ENCODE results near the gene RERE.

DNA sequence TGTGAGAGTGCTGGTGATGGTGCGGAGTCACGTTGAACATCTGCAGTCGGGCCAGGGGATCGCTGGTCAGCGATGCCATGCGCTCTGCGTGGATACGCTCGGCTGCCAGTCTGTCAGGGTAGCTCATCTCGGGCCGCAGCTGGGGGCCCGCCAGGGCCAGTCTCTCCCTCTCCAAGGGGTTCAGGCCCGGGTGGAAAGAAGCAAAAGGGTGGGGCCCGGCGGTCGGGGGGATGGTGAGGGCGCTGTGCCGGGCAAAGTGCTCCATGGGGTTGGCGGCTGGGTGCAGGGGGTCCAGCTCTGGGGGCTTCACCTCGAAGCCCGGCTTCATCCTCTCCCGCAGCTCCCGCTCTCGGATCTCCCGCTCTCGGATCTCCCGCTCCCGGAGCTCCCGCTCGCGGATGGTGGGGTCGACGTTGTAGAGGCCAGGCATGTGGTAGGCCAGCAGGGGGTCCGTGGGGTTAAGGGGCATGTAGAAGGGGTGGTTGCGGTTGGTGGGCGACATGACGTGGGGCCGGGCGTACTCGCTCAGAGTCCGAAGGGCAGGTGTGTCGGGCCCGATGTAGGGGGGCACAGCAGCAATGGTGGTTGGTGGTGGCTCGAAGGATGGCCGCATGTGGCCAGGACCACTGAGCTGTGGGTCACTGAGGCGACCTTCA is 459.1 kb downstream of the RERE start:
- TF ChIP-seq, protein P1, sequence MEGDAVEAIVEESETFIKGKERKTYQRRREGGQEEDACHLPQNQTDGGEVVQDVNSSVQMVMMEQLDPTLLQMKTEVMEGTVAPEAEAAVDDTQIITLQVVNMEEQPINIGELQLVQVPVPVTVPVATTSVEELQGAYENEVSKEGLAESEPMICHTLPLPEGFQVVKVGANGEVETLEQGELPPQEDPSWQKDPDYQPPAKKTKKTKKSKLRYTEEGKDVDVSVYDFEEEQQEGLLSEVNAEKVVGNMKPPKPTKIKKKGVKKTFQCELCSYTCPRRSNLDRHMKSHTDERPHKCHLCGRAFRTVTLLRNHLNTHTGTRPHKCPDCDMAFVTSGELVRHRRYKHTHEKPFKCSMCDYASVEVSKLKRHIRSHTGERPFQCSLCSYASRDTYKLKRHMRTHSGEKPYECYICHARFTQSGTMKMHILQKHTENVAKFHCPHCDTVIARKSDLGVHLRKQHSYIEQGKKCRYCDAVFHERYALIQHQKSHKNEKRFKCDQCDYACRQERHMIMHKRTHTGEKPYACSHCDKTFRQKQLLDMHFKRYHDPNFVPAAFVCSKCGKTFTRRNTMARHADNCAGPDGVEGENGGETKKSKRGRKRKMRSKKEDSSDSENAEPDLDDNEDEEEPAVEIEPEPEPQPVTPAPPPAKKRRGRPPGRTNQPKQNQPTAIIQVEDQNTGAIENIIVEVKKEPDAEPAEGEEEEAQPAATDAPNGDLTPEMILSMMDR (IDR thresholded peaks at IDR 0.05), result no peak
- no peak for TF ChIP-seq POLR2A (IDR thresholded peaks at IDR 0.05)

All from heart left ventricle (tissue), 13 donors.